Loucy (cell line): Measurements from ENCODE around the gene ADAMTS13.

Experiments used
- H2AFZ ChIP-seq: fragments of 200-600 bp; sonication (generic); 2 replicates; pipeline ENCODE4 v1.6.0; 2016; ENCODE audit warnings: antibody characterized with exemption, mild to moderate bottlenecking, low read length, moderate library complexity
- H3F3A ChIP-seq: fragments of 200-600 bp; 2 replicates; pipeline ENCODE4 v1.6.0; 2016; ENCODE audit warnings: antibody characterized with exemption, low read depth, mild to moderate bottlenecking
- H3K27me3 ChIP-seq: fragments of 200-600 bp; sonication (generic); 2 replicates; pipeline ENCODE4 v1.6.1; 2014; ENCODE audit warnings: low read length, mild to moderate bottlenecking; ENCODE audit not compliant: insufficient read depth, poor library complexity, severe bottlenecking
- H3K36me3 ChIP-seq: fragments of 200-600 bp; sonication (generic); 2 replicates; pipeline ENCODE4 v1.6.1; 2016; ENCODE audit warnings: low read length; ENCODE audit not compliant: insufficient read depth
- H3K4me1 ChIP-seq: fragments of 200-600 bp; sonication (generic); 2 replicates; pipeline ENCODE4 v1.5.1; 2014; ENCODE audit warnings: low read length, mild to moderate bottlenecking; ENCODE audit not compliant: insufficient read depth, poor library complexity, severe bottlenecking
- H3K4me2 ChIP-seq: fragments of 200-600 bp; sonication (generic); 2 replicates; pipeline ENCODE4 v1.6.0; 2014; ENCODE audit warnings: antibody characterized with exemption, low read length, low read depth, mild to moderate bottlenecking; ENCODE audit not compliant: poor library complexity, severe bottlenecking
- H3K4me3 ChIP-seq: fragments of 200-600 bp; sonication (generic); 2 replicates; pipeline ENCODE4 v1.5.1; 2014; ENCODE audit warnings: low read length, mild to moderate bottlenecking, mixed read lengths; ENCODE audit not compliant: poor library complexity, severe bottlenecking
- H3K79me2 ChIP-seq: fragments of 200-600 bp; sonication (generic); 2 replicates; pipeline ENCODE4 v1.6.1; 2014; ENCODE audit warnings: low read length; ENCODE audit not compliant: insufficient read depth
- H3K9ac ChIP-seq: fragments of 200-600 bp; sonication (generic); 2 replicates; pipeline ENCODE4 v1.6.0; 2014; ENCODE audit warnings: mild to moderate bottlenecking, low read depth, low read length, moderate library complexity; ENCODE audit not compliant: poor library complexity, severe bottlenecking
- H3K9me2 ChIP-seq: fragments of 200-600 bp; sonication (generic); replicated peaks from 2 replicates; pipeline ENCODE4 v1.6.1; 2016; ENCODE audit warnings: low read depth, low read length, mixed read lengths
- H3K9me3 ChIP-seq: fragments of 200-600 bp; sonication (generic); 2 replicates; pipeline ENCODE4 v1.6.1; 2014; ENCODE audit warnings: mild to moderate bottlenecking, antibody characterized with exemption, low read length, low read depth; ENCODE audit not compliant: insufficient read depth
- H4K20me1 ChIP-seq: fragments of 200-600 bp; sonication (generic); 2 replicates; pipeline ENCODE4 v1.6.0; 2014; ENCODE audit warnings: antibody characterized with exemption, low read length, mild to moderate bottlenecking; ENCODE audit not compliant: insufficient read depth, poor library complexity, severe bottlenecking
- EZH2phosphoT487 ChIP-seq: fragments of 200-600 bp; IDR thresholded peaks from 2 replicates; pipeline ENCODE4 v1.6.1; 2018; ENCODE audit warnings: antibody characterized with exemption, mild to moderate bottlenecking, moderate library complexity, borderline replicate concordance
- TF ChIP-seq, protein P1 (sequence below): fragments of 200-600 bp; sonication (generic); conservative IDR thresholded peaks from 2 replicates; pipeline ENCODE4 v1.5.1; 2014; ENCODE audit warnings: mild to moderate bottlenecking, antibody characterized with exemption, low read length

Gene ADAMTS13

DNA sequence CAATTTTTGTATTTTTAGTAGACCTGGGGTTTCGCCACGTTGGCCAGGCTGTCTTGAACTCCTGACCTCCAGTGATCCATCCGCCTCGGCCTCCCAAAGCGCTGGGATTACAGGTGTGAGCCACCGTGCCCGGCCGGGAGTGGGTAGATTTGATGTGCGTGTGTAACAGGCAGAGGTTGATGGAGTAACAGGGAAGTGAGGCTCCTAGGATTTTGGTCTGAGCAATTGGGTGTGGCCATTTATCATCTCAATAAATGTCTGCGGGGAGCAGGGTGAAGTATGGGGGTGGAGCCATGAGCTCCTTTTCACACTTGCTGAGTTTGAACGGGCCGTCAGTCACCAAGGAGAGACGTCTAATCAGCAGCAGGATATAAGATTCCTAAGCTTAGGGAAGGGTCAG is 3.2 kb upstream of the ADAMTS13 start:
- no peak for TF ChIP-seq EZH2phosphoT487
- TF ChIP-seq, protein P1, sequence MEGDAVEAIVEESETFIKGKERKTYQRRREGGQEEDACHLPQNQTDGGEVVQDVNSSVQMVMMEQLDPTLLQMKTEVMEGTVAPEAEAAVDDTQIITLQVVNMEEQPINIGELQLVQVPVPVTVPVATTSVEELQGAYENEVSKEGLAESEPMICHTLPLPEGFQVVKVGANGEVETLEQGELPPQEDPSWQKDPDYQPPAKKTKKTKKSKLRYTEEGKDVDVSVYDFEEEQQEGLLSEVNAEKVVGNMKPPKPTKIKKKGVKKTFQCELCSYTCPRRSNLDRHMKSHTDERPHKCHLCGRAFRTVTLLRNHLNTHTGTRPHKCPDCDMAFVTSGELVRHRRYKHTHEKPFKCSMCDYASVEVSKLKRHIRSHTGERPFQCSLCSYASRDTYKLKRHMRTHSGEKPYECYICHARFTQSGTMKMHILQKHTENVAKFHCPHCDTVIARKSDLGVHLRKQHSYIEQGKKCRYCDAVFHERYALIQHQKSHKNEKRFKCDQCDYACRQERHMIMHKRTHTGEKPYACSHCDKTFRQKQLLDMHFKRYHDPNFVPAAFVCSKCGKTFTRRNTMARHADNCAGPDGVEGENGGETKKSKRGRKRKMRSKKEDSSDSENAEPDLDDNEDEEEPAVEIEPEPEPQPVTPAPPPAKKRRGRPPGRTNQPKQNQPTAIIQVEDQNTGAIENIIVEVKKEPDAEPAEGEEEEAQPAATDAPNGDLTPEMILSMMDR = no peak
- Histone ChIP-seq H3K4me1 (peaks cover 45% of the 10 kb centered on the region), H3K27me3 (no peaks in the 10 kb centered on the region), H2AFZ (no peak overlapping the region), H3K4me3 (peak overlapping the region; percentile 95), H3K79me2 (peaks cover 42% of the 10 kb centered on the region), H3K9me3 (no peaks in the 10 kb centered on the region), H3F3A (no peaks in the 10 kb centered on the region), H3K4me2 (peak overlapping the region; percentile 99), H3K9ac (peak overlapping the region; percentile 89), H3K9me2 (no peaks in the 10 kb centered on the region), H4K20me1 (peaks cover 21% of the 10 kb centered on the region), H3K36me3 (no peaks in the 10 kb centered on the region; the same call in 1 of the 2 replicates)

DNA sequence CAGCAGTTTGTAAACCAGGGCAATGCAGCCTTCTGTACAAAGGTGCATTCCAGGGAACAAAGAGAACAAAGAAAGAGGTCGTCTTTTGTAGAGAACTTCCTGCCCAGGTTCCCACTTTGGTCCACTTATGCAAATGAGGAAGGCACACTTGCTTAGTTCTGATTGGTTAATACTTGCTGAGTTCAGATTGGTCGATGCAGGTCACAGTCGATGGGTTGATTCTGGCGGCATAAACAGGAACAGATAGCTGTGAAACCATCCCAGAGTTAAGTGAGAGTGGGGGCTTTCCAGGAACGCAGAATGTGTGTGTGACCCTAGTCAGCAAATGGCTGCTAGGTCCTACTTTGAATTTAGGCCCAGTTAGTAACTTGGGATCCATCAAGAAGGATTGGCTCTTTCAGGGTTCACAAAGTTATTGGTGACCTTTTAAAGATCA is 1.8 kb upstream of the ADAMTS13 start:
- H3K9ac ChIP-seq = no peak overlapping the region
- peaks cover 32% of the 10 kb centered on the region for H3K4me1 ChIP-seq
- no peaks in the 10 kb centered on the region for H3F3A ChIP-seq
- no peak overlapping the region for H3K4me3 ChIP-seq
- no peak for TF ChIP-seq EZH2phosphoT487
- H3K36me3 ChIP-seq = no peaks in the 10 kb centered on the region
- H3K79me2 ChIP-seq = peaks cover 28% of the 10 kb centered on the region
- no peaks in the 10 kb centered on the region for H3K9me3 ChIP-seq
- H3K9me2 ChIP-seq = no peaks in the 10 kb centered on the region
- H3K27me3 ChIP-seq = no peaks in the 10 kb centered on the region
- H3K4me2 ChIP-seq = no peak overlapping the region
- H4K20me1 ChIP-seq = peaks cover 16% of the 10 kb centered on the region
- H2AFZ ChIP-seq = no peak overlapping the region

DNA sequence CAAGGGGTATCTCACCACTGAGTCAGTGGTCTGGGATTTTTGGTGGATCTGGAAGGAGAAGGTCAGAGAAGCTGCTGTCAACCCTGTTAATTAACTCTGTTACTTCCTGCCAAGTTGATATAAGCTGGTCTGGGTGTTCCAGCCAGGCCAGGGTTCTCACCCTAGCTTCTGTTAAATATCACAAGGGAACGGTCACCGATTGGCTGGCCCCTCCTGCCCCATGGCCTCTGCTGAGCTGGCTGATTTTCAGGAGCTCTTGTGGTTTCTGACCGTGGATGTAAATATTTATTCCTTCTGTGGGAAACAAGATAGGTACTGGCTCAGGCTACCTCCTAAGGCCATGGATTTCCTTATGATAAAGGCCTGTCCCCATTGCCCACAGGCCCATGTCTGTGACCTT is 1.0 kb downstream of the ADAMTS13 start:
- Histone ChIP-seq H4K20me1 (no peaks in the 10 kb centered on the region), H3F3A (no peaks in the 10 kb centered on the region), H3K9me3 (no peaks in the 10 kb centered on the region; the same call in 1 of the 2 replicates), H3K9ac (no peak overlapping the region), H3K4me2 (no peak overlapping the region), H3K27me3 (no peaks in the 10 kb centered on the region), H3K36me3 (no peaks in the 10 kb centered on the region), H3K79me2 (0 out of 2 replicates have a peak, but pooled peaks cover 2% of the 10 kb centered on the region), H3K4me1 (peaks cover 10% of the 10 kb centered on the region), H3K9me2 (no peaks in the 10 kb centered on the region), H2AFZ (no peak overlapping the region), H3K4me3 (no peak overlapping the region)
- no peak for TF ChIP-seq EZH2phosphoT487
- TF ChIP-seq, protein P1 = no peak

DNA sequence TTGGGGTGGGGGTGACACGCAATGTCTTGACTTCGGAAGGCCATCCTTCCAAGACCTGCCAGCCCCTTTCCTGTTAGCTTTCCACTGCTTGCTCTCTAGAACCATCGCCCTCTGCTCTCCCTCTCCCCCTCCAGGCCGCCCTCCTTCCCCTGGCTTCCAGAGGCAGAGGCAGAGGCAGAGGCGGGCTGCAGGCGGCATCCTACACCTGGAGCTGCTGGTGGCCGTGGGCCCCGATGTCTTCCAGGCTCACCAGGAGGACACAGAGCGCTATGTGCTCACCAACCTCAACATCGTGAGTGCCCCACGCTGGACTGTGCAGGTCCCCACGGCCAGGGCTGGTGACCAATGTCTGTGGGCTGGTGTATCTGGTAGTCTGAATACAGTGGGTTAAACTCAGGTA is 2.0 kb downstream of the ADAMTS13 start:
- Histone ChIP-seq H3K4me1 (peaks cover under 1% of the 10 kb centered on the region), H3K9ac (no peak overlapping the region), H3K36me3 (no peaks in the 10 kb centered on the region), H3K9me3 (no peaks in the 10 kb centered on the region; the same call in 1 of the 2 replicates), H3K9me2 (no peaks in the 10 kb centered on the region), H3F3A (no peaks in the 10 kb centered on the region), H3K4me2 (no peak overlapping the region), H3K4me3 (no peak overlapping the region), H3K79me2 (no peaks in the 10 kb centered on the region), H3K27me3 (no peaks in the 10 kb centered on the region), H4K20me1 (no peaks in the 10 kb centered on the region), H2AFZ (no peak overlapping the region)
- no peak for TF ChIP-seq EZH2phosphoT487
- TF ChIP-seq, protein P1 = no peak
